A549 (cell line): Measurements from ENCODE around the gene CTSH. TPM values are rescaled to one million over a fixed set of nuclear protein-coding genes. Genes with fewer than 3 reads are reported as not detected.

ENCODE experiments used
- ATAC-seq, 2 experiments: fragments of 200-7000 bp in 1 of 2; fragments of >200 bp in 1 of 2; cut with Nextera tagmentation in 1 of 2; cut with Tn5 transposase in 1 of 2; 3 replicates each; pipeline versions ENCODE4 v1.8.0 to v1.9.1; 2018 to 2020; ENCODE audit warnings: mild to moderate bottlenecking in 1 of 2, moderate library complexity in 1 of 2
- CTCF ChIA-PET: fragments of 300-600 bp; sonication (Branson Sonifier 250); formaldehyde crosslinking; extraction: SDS; loops from one replicate; lab custom pipeline; 2021; ENCODE audit warnings: antibody characterized with exemption, inconsistent platforms; lab: Yijun Ruan, JAX
- POLR2A ChIA-PET: fragments of 350-600 bp; formaldehyde crosslinking; extraction: SDS; loops from one replicate; lab custom pipeline; 2021; ENCODE audit warnings: antibody characterized with exemption, inconsistent platforms; lab: Yijun Ruan, JAX
- DNase-seq, 2 experiments: peaks; one replicate each; pipeline versions ENCODE4 v3.0.0 to v3.0.0-alpha.2; 2011 to 2016; ENCODE audit warnings: low read depth in 1 of 2, low spot score in 1 of 2
- FAIRE-seq: peaks from 2 replicates; lab custom pipeline; 2011; peaks lifted over from hg19 to GRCh38; lab: Jason Lieb, UNC
- H3K27ac ChIP-seq, 2 experiments: fragments of >200 bp; sonication (Bioruptor Twin); formaldehyde crosslinking; 3 replicates each; pipeline ENCODE4 v1.5.1; 2016 to 2017
- H3K4me1 ChIP-seq: fragments of >200 bp; sonication (Bioruptor Twin); formaldehyde crosslinking; 3 replicates; pipeline ENCODE4 v1.6.1; 2016
- H3K4me2 ChIP-seq: fragments of >200 bp; sonication (Bioruptor Twin); formaldehyde crosslinking; 3 replicates; pipeline ENCODE4 v1.6.1; 2016
- H3K4me3 ChIP-seq: fragments of >200 bp; sonication (Bioruptor Twin); formaldehyde crosslinking; 3 replicates; pipeline ENCODE4 v1.5.1; 2016
- H3K9me3 ChIP-seq: fragments of >200 bp; sonication (Bioruptor Twin); formaldehyde crosslinking; 3 replicates; pipeline ENCODE4 v1.6.1; 2016
- CTCF ChIP-seq: fragments of >200 bp; sonication (Bioruptor Twin); formaldehyde crosslinking; IDR thresholded peaks from 3 replicates; pipeline ENCODE4 v1.5.1; 2016
- E2F6 ChIP-seq: IDR thresholded peaks from 2 replicates; pipeline ENCODE4 v1.6.1; 2012; ENCODE audit warnings: low read depth, borderline replicate concordance
- EHMT2 ChIP-seq: fragments of 200-600 bp; sonication (generic); IDR thresholded peaks from 2 replicates; pipeline ENCODE4 v1.6.1; 2016; ENCODE audit warnings: antibody characterized with exemption, low read depth, mild to moderate bottlenecking, moderate library complexity
- EP300 ChIP-seq, 2 experiments: fragments of >200 bp; sonication (Bioruptor Twin); formaldehyde crosslinking; IDR thresholded peaks; 2 replicates in 1 of 2; 3 replicates in 1 of 2; pipeline ENCODE4 v1.6.1; 2016 to 2017
- FOXS1 ChIP-seq: fragments of 250-450 bp; sonication (Bioruptor Pico); IDR thresholded peaks from 2 replicates; pipeline ENCODE4 v1.5.0; 2020; ENCODE audit warnings: mild to moderate bottlenecking, moderate library complexity
- GATA3 ChIP-seq: IDR thresholded peaks from 2 replicates; pipeline ENCODE4 v1.6.1; 2012; ENCODE audit warnings: borderline replicate concordance
- HES2 ChIP-seq: fragments of >200 bp; sonication (Bioruptor Twin); formaldehyde crosslinking; IDR thresholded peaks from 2 replicates; pipeline ENCODE4 v1.6.1; 2016
- HMGXB4 ChIP-seq: fragments of 250-450 bp; sonication (Bioruptor Pico); IDR thresholded peaks from 2 replicates; pipeline ENCODE4 v1.5.0; 2021; ENCODE audit warnings: mild to moderate bottlenecking, moderate library complexity, borderline replicate concordance
- JUNB ChIP-seq: fragments of >200 bp; sonication (Bioruptor Twin); formaldehyde crosslinking; IDR thresholded peaks from 2 replicates; pipeline ENCODE4 v1.6.1; 2016
- KDM1A ChIP-seq: fragments of 200-600 bp; sonication (generic); IDR thresholded peaks from 2 replicates; pipeline ENCODE4 v1.6.1; 2016; ENCODE audit warnings: low read depth, mild to moderate bottlenecking
- MAZ ChIP-seq: fragments of 150-350 bp; IDR thresholded peaks from 2 replicates; pipeline ENCODE4 v1.6.1; 2014; ENCODE audit warnings: antibody characterized with exemption, low read depth, low read length, borderline replicate concordance
- NR3C1 ChIP-seq: fragments of >200 bp; sonication (Bioruptor Twin); formaldehyde crosslinking; IDR thresholded peaks from 3 replicates; pipeline ENCODE4 v1.6.1; 2017
- SREBF2 ChIP-seq: fragments of 450-650 bp; IDR thresholded peaks from 2 replicates; pipeline ENCODE4 v1.6.1; 2014; ENCODE audit warnings: mild to moderate bottlenecking, moderate library complexity
- WGBS: methylation state at CpG from one replicate; pipeline ENCODE4 v1.1.6; 2017; ENCODE audit errors: missing lambda C conversion rate; 5-methylcytosine and 5-hydroxymethylcytosine counted together
- polyA plus RNA-seq, 4 experiments: library from polyadenylated mRNA; depleted of rRNA in 3 of 4; stranded (reverse); fragments of >200 nt; fragmentation: RNase III in 1 of 4; extraction: RNeasy Plus Mini Kit Qiagen cat#74134 plus additional on column Dnase treatment in 1 of 4; gene quantifications; 2 replicates in 3 of 4; 3 replicates in 1 of 4; pipeline ENCODE4 v1.2.3, GENCODE V29; 2011 to 2017
- TF ChIP-seq, protein P1 (sequence below): fragments of 200-600 bp; sonication (generic); IDR thresholded peaks from 2 replicates; pipeline ENCODE4 v1.6.1; 2016; ENCODE audit warnings: antibody characterized with exemption, mild to moderate bottlenecking, moderate library complexity

Gene CTSH
- polyA plus RNA-seq, 2 of the 4 experiments (the other 2 are of a cell fraction): 25.2 to 33.3 TPM

DNA sequence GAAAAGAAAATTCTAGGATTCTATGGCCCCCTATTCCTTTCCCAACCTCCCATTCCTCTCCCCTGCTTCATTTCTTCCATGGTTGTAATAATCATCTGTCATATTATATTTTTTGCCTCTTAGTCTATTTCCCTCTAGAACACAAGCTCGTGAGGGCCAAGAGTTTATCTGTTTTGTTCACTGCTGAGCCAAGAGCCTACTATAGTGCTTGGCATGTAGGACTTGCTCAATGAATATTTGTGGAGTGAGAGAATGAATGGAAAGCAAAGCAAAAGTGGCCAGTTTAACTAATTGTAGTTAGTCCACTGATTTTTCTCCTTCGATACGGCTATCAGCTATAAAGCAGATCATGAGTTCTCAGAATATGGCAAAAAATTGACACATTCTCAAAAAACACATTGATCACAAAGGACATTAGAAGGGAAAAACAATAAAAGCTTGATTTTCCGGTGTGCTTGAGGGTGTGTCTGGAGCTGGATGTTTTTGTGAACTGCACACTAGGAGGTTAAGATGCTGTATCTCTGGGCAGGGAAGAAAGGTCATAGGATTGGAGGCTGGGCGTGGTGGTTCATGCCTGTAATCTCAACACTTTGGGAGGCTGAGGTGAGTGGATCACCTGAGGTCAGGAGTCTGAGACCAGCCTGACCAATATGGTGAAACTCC, 25.0 kb upstream of the CTSH start:
- WGBS: 79% methylated on average over 5 of the region's 5 CpGs
- no peak overlapping the region for H3K4me3 ChIP-seq
- TF ChIP-seq EP300 (IDR thresholded peaks at IDR 0.05) (no peak), HES2 (no peak), JUNB (no peak)
- H3K27ac ChIP-seq: no peak overlapping the region
- DNase-seq (no peak), ATAC-seq (no peak), FAIRE-seq (peak; percentile 92)
- no peak overlapping the region for H3K4me2 ChIP-seq
- CTCF ChIA-PET: interaction anchor here (1.2 to 2.1 kb wide), 3 partner anchors 11 to 215 kb away, joined by 3 to 14 read pairs (median 4); no protein-coding TSS in a partner anchor
- no peaks in the 10 kb centered on the region for H3K4me1 ChIP-seq
- H3K9me3 ChIP-seq: no peaks in the 10 kb centered on the region
- POLR2A ChIA-PET: interaction anchor here (0.6 kb wide), 1 partner anchor 110 kb away, joined by 4 read pairs; no protein-coding TSS in a partner anchor

- DNase-seq (no peak), ATAC-seq (no peak), FAIRE-seq (no peak)
- ChIA-PET CTCF (interaction anchor here (0.7 to 3.4 kb wide), 7 partner anchors 10 to 216 kb away, joined by 3 to 22 read pairs (median 4); no protein-coding TSS in a partner anchor), POLR2A (no interaction called here)
- Histone ChIP-seq H3K4me3 (no peak overlapping the region), H3K4me2 (no peak overlapping the region), H3K27ac (no peak overlapping the region), H3K9me3 (no peaks in the 10 kb centered on the region), H3K4me1 (no peaks in the 10 kb centered on the region)
- TF ChIP-seq E2F6: no peak
- TF ChIP-seq JUNB: no peak
- TF ChIP-seq GATA3: no peak
- no peak for TF ChIP-seq HMGXB4 (CRISPR knock-in tag)
- no peak for TF ChIP-seq NR3C1
- TF ChIP-seq KDM1A: no peak
- no peak for TF ChIP-seq MAZ
- 92% methylated on average over 5 of the region's 5 CpGs for WGBS
These were observed 23.9 kb upstream of the CTSH start for GRCh38 chr15:78968539-78969271.

DNA sequence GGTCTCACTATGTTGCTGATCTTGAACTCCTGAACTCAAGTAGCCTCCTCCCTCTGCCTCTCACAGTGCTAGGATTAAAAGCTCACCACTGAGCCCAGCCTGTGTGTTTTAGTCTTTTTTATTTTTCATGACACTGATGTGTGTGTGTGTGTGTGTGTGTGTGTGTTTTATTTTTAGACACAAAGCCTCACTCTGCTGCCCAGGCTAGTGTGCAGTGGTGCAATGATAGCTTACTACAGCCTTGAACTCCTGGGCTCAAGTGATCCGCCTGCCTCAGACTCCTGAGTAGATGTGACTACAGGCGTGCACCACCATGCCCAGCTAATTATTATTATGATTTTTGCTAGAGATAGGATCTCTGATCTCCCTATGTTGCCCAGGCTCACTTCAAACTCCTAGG, 23.3 kb upstream of the CTSH start:
- ChIA-PET POLR2A (no interaction called here), CTCF (interaction anchor here (0.7 to 3.4 kb wide), 14 partner anchors 10 to 218 kb away, joined by 3 to 22 read pairs (median 4); no protein-coding TSS in a partner anchor)
- ATAC-seq (no peak), DNase-seq (no peak), FAIRE-seq (no peak)
- no peak overlapping the region for H3K4me2 ChIP-seq
- no peaks in the 10 kb centered on the region for H3K9me3 ChIP-seq
- TF ChIP-seq FOXS1 (CRISPR knock-in tag): no peak
- no peak for TF ChIP-seq CTCF
- 73% methylated on average over 2 of the region's 2 CpGs for WGBS
- H3K4me1 ChIP-seq: no peaks in the 10 kb centered on the region
- no peak overlapping the region for H3K27ac ChIP-seq
- H3K4me3 ChIP-seq: no peak overlapping the region

GRCh38 chr15:78960308-78960707, 15.5 kb upstream of the CTSH start:
- WGBS: 75% methylated on average over 6 of the region's 6 CpGs
- Histone ChIP-seq H3K4me3 (no peak overlapping the region), H3K9me3 (no peaks in the 10 kb centered on the region), H3K4me2 (no peak overlapping the region), H3K27ac (no peak overlapping the region), H3K4me1 (no peaks in the 10 kb centered on the region)
- CTCF ChIA-PET: interaction anchor here (1.3 to 5.5 kb wide), 4 partner anchors 19 to 225 kb away, joined by 4 to 27 read pairs (median 5); no protein-coding TSS in a partner anchor
- POLR2A ChIA-PET: no interaction called here
- peak; percentile 26; the same call in 1 of the 2 replicates for TF ChIP-seq EHMT2
- TF ChIP-seq, protein P1, sequence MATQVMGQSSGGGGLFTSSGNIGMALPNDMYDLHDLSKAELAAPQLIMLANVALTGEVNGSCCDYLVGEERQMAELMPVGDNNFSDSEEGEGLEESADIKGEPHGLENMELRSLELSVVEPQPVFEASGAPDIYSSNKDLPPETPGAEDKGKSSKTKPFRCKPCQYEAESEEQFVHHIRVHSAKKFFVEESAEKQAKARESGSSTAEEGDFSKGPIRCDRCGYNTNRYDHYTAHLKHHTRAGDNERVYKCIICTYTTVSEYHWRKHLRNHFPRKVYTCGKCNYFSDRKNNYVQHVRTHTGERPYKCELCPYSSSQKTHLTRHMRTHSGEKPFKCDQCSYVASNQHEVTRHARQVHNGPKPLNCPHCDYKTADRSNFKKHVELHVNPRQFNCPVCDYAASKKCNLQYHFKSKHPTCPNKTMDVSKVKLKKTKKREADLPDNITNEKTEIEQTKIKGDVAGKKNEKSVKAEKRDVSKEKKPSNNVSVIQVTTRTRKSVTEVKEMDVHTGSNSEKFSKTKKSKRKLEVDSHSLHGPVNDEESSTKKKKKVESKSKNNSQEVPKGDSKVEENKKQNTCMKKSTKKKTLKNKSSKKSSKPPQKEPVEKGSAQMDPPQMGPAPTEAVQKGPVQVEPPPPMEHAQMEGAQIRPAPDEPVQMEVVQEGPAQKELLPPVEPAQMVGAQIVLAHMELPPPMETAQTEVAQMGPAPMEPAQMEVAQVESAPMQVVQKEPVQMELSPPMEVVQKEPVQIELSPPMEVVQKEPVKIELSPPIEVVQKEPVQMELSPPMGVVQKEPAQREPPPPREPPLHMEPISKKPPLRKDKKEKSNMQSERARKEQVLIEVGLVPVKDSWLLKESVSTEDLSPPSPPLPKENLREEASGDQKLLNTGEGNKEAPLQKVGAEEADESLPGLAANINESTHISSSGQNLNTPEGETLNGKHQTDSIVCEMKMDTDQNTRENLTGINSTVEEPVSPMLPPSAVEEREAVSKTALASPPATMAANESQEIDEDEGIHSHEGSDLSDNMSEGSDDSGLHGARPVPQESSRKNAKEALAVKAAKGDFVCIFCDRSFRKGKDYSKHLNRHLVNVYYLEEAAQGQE: no peak
- TF ChIP-seq SREBF2: no peak
- ATAC-seq: peak in 1 of 2 experiments; percentile 29; a peak in 1 of 6 replicates
- no peak for DNase-seq
- FAIRE-seq: no peak
